Uterus (tissue), 2 donors: ENCODE data around the gene NCAM1.

Experiments
- CTCF ChIP-seq, 4 experiments: fragments of 200-600 bp in 2 of 4; fragments of 450-650 bp in 2 of 4; sonication (generic) in 2 of 4; IDR thresholded peaks; one replicate each; pipeline ENCODE4 v1.5.1; 2016 to 2019; ENCODE audit warnings: antibody characterized with exemption in 4 of 4, mild to moderate bottlenecking in 2 of 4, moderate library complexity in 1 of 4
- POLR2A ChIP-seq, 2 donors: fragments of 450-650 bp; IDR thresholded peaks; one replicate each; pipeline ENCODE4 v1.6.1; 2016; ENCODE audit warnings: antibody characterized with exemption in 2 of 2, mild to moderate bottlenecking in 1 of 2, moderate library complexity in 1 of 2

GRCh38 chr11:113256431-113257202 is 295.4 kb downstream of the NCAM1 start:
- TF ChIP-seq CTCF (IDR thresholded peaks at IDR 0.05): no peak
- TF ChIP-seq POLR2A (IDR thresholded peaks at IDR 0.05): no peak
